GM19035 (cell line): ENCODE data around the gene CNPY1.

Experiments
- ATAC-seq: cut with Tn5 transposase; IDR thresholded peaks from one replicate; pipeline ENCODE4 v1.9.1; 2021; ENCODE audit not compliant: unreplicated experiment

The CNPY1 gene

DNA sequence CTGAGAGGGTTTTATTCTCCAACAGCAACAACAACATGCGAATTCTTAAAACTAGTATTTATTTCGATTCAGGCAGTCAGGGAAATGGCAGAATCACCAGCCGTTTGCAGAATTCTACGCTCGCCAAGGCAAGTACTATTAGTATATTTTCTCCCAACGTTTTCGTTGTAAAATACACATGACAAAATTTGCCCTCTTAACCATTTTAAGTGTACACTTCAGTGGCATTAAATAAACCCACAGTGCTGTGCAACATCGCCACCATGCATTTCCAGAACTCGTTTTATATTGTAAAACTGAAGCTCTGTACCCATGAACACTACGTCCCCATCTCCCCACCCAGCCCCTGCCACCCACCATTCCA is 77.6 kb downstream of the CNPY1 start:
- ATAC-seq, result no peak

DNA sequence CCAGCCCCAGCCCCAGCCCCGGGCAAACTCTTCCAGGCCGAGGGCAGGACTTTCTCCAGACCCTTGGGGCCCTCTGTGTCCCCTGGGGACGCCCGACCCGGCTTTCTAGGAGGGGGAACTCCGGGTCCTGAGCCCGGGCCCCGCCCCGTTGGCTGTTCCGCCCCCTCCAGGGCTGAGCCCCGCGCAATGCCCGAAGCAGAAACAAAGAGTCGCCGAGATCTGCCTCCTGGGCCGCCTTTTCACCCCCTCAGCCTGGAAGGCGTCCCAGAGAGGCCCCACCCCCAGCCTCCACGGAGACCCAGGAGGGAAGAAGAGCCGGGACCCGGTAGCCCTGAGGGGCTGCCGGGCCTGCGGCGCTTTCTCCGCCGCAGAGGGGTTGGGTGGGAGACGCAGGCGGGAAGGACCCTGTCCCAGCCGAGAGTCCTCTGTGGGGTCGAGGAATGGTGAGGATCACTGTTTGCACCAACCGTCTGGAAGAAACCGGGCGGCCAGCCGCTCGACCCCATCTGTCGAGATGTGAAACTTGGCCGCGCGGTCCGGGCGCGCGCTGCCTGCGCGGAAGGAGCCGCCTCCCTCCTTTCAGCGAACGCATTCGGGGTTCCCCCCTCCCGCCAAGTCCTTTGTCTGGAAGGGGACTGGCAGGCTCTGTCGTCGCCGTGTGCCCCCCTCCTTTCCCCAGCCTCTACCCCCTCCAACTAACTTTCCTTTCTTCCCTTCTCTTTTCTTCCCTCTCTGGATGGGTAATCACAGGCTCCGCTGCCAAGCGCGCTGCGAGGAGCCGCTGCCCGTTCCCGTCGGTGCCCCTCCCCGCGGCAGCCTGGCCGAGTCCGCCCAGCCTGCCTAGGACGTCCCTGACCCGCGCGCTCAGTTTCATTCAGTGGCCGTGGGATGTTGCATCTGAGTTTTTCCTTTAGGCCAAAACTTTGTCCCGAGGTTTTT is 78.2 kb downstream of the CNPY1 start:
- ATAC-seq, result no peak

DNA sequence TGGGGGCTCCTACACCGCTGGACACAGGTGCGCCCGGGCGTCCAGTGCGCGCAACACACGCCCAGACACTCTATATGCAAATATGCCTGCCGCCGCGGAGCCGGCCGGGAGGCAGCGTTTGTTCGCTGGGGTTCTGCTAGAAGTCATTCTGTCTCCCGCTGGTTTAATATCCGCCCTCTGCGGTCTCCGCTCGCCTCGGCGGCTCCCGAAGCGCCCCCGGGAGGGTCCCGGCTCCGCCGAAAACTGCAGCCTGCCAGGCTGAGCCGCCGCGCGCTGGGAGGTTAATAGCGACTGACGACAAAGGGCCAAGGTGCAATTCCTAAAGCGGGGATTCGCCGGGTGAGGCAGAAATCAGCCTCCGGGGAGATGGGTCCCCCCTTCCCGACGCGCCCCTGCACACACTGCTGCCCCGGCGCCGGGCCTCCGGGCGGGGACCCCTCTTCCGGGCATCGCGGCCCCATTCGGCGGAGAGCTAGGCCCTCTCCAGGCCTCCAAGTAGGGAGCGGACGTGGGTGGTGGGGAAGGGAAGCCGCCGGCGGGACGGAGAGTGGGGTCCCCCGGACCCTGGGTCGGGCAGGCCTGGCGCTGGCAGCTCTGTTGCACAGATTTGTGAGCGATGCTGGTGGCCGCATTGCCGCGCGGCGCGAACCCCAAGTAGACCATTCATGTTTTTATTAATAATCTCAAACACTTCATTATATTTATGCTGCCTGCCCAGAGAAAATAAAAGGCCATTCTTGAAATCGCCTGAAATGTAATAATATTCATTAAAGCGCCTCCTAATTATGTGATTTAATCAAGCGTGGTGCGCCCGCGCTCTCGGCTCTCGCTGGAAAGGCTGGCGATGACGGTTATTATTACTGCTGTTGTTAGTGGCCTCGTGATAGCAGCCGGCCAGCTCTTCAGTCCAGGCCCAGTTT is 79.3 kb downstream of the CNPY1 start:
- ATAC-seq, result no peak

DNA sequence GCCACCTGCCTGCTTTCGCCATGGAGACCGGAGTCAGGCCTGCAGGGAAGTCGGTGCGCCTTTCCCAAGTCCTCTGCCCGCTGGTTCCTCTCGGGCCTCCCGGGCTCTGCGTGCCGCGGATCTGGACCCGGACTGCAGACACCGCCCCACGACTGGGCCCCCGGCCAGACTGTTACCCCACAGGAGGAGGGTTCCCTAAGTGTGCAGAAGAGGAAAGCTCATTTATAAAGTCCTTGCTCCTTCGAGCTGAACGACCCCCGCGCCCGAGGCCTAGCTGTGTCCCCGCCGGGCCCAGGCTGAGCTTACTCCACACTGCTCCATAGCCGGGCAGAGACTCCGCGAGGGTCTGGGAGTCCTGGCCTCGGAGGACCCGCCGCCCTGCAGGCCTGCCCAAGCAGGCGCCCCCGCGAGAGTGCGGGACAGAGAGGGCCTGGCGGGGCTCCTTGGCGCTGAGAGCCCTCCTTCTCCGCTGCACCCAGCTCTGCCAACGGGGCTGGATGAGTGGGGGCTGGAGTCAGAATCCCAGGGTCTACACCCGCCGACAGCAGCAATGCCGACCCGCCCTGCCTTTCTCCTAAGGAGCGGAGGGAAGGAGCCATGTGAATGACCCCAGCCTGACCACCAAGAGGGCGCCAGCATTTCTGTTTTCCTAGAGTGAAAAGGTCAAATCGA is 80.1 kb downstream of the CNPY1 start:
- ATAC-seq, result no peak

DNA sequence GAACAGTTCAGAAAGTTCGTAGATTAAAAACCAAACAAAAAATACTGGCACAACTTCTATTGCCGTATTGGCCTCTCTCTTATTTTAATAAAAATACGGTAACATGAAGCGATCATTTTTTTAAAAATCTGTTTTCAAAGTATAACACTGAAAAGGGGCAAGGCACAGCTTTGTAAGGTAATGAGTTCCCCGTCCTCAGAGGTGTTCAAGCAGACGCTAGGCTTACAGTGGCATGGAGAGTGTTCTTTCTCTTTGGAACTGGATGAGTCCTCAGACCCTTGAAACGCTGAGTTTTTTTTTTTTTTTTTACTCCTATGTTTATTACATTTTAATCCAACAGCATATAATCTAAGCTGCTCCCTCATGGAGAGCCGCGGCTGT is 80.6 kb downstream of the CNPY1 start:
- no peak for ATAC-seq

DNA sequence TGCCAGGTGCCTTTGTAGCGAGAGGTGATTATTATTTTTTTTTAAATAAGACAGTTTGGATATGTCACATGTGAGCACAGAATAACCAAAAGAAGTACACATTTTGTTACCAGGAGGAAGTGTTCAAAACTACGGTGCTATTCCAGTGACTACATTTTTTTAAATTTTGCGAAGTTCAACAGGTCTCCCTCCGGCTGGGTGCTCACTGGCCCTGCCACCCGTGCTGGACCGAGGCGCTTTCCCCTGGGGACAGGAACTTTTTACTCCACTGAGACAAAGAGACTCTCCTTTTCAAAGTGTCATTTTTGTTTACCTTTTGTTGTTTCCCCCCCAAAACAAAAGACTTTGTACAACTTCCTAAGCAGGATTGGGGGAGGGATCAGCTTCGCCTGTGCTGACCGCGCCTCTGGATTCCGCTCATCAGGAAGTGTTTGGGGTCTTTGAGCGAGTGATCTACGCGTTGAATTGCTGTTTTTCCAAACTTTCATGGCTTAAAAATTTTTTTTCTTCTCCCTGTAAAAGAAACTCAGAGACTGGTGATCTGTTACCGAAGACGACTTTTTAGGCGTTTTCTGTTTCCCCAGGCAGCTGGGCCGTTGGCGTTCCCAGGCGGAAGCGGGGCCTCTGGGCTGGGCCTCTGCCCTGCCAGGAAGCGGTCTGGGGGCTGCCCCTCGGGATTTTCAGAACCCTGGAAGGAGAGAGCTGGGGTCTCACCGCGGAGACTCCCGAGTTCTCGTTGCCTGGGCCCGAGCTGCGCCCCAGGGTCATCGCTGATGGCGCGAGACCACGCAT is 81.2 kb downstream of the CNPY1 start:
- no peak for ATAC-seq

DNA sequence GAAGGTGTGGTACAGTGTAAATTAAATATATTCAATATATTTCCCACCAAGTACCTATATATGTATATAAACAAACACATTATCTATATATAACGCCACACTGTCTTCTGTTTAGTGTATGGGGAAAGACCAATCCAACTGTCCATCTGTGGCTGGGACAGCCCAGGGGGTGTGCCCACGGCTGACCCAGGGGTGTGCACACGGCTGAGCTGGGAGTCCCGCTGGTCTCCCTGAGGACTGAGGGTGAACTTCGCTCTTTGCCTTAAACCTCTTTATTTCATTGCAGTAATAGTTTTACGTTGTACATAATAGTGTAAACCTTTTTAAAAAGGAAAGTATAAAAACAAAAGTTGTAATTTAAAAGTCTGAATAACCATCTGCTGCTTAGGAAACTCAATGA is 82.2 kb downstream of the CNPY1 start:
- ATAC-seq, result no peak

DNA sequence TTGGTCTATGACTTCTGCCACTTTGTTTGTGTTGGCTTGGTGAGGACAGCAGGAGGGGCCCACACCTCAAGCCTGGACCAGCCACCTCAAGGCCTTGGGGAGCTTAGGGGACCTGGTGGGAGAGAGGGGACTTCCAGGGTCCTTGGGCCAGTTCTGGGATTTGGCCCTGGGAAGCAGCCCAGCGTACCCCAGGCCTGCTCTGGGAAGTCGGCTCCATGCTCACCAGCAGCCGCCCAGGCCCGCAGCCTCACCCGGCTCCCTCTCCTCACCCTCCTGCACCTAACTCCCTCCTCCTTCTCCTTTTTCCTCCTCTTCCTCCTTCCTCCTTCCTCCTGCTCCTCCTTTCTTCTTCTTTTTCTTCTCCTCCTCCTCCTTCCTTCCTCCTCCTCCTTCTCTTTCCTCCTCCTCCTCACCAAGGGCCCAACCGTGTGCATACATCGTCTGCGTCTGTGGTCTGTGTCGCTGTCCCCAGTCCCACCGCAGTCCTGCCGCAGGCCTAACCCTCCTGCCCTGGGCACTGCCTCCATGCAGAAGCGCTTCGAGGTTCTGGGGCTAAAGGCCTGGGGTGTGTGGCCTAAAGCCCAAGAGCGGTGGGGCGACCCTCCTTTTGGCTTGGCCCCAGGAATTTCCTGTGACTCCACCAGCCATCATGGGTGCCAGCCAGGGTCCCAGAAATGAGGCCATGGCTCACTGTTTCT is 83.1 kb downstream of the CNPY1 start:
- no peak for ATAC-seq

DNA sequence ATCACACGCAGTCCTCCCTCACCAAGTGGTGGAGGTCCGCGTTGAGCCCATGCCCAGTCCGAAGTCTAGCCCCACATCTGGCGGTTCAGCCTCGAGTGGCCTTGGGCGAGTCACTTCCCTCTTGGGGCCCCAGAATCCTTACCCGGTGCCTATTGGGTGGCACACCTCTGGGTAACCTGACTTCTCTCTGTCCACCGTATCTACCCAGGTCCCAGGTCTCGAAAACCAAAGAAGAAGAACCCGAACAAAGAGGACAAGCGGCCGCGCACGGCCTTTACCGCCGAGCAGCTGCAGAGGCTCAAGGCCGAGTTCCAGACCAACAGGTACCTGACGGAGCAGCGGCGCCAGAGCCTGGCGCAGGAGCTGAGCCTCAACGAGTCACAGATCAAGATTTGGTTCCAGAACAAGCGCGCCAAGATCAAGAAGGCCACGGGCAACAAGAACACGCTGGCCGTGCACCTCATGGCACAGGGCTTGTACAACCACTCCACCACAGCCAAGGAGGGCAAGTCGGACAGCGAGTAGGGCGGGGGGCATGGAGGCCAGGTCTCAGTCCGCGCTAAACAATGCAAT is 84.1 kb downstream of the CNPY1 start:
- ATAC-seq, result no peak

DNA sequence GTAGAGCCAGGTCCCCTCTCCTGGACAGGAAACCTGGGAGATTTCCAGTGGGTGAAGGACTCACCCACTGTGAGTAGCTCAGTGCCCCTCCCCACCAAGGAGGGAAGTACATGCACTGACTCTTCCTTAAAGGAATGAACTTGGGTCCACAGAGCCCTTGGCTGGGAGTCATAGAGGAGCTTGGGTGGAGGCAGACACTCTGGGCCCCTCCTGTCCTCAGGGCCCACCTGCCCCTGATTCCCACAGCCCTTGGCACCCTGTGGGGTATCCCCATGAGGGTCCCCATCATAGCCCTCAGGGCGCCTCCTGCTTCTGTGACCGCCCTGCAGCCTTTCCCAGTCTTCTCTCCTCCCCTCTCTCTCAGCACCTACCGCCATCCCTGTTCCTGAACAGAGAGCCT is 84.7 kb downstream of the CNPY1 start:
- no peak for ATAC-seq

DNA sequence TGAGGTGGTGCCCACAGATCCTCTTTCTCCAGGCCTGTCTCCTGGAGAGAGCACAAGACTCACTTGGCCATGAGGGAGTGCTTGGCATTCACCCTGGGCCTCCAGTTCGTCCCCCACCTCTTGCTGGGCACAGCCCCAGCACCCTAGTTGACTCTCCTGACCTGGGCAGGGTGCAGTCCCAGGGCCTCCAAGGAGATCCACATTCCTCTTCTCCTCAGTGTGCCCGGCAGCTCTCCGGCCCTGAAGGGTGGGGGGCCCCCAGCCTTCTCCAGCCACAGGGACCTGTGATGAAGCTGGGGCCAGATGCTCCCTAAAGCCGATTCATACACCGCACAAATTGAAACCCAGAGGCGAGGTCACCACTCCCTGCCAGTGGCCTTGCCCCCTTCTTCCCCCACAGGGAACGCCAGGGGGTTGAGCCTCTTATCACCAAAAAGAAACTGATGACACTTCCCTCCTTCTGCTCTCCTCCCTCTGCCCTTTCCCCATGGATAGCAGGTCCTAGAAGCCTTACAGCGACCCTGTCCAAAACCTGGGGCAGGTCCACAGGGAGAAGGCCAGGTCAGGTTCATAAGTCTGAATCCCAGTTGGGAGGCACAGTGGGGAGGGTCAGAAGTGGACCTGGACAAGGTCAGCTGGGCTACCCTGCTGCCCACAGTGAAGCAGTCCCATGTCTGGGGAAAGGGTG is 85.3 kb downstream of the CNPY1 start:
- no peak for ATAC-seq

DNA sequence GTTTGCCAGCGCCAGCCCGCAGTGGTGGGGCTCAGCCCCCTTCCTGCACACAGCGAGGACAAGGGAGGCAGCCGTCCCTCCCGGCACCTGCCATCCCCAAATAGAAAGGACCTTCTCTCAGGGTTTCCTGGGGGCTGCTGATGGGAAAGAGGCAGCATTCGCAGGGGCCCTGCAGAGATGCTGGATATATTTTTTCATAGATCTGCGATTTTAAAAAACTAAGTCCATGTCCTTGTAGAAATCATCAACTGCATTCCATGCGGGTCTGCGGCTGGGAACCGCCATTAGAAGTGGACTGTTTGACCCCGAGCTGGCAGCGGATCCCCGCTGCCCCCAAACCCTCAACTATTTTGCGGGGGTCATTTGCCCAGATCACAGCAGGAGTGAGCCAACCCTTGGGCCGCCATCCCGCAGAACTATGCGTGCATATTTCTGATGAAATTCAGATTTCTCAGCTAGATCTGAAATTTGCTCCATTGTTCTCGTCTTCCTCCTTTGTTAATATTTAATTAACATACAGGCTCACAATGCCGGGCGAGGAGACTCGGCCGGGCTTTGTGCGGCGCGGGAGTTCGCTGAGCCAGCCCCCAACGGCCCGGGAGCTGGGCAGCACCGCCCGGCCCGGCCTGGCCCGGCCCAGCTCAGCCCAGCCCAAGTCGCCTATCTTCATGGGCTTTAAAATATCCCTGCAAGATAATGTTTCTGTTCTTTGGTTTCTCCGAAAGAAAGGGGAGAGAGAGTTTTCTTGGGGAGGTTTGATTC is 86.5 kb downstream of the CNPY1 start:
- ATAC-seq, result no peak

DNA sequence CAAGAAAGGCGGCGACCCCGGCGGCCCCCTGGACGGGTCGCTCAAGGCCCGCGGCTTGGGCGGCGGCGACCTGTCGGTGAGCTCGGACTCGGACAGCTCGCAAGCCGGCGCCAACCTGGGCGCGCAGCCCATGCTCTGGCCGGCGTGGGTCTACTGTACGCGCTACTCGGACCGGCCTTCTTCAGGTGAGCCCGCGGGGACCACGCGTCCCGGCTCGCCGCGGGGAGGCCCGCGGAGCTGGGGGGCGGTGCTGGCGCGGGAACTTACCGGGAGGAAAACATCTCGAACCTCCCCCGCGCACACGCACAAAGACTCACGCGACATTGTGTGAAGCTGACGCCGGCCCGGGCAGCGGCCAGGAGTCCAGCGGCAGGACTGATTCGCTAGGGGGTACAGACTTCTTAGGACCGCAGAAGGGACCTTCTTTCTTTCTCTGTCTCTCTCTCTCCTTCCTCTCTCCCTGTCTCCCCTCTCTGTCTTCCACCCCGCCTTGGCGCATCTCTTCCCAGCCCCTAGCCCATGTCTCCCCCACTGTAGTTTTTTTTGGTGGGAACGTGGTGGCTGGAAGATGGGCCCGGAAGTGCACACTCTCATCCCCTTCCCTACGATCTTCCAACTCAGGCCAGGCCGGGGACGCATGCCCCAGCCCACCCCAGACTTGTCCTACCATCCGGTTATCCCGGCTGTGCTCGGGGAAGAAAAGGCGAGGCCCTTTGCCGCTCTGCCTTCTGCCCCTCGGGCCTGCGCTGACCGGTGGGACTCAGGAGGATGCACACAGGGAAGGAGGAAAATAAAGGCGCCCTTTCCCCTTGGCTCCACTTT is 87.3 kb downstream of the CNPY1 start:
- no peak for ATAC-seq

DNA sequence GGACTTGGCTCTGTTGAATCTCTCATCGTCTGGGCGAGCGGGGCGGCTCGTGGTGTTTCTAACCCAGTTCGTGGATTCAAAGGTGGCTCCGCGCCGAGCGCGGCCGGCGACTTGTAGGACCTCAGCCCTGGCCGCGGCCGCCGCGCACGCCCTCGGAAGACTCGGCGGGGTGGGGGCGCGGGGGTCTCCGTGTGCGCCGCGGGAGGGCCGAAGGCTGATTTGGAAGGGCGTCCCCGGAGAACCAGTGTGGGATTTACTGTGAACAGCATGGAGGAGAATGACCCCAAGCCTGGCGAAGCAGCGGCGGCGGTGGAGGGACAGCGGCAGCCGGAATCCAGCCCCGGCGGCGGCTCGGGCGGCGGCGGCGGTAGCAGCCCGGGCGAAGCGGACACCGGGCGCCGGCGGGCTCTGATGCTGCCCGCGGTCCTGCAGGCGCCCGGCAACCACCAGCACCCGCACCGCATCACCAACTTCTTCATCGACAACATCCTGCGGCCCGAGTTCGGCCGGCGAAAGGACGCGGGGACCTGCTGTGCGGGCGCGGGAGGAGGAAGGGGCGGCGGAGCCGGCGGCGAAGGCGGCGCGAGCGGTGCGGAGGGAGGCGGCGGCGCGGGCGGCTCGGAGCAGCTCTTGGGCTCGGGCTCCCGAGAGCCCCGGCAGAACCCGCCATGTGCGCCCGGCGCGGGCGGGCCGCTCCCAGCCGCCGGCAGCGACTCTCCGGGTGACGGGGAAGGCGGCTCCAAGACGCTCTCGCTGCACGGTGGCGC is 88.1 kb downstream of the CNPY1 start, which contains the start of gene EN2:
Gene EN2 (plus strand): TSS at position 19 of the 767 bp plus-strand sequence. CDS start 249 bp downstream, at position 268.
- ATAC-seq, result no peak

DNA sequence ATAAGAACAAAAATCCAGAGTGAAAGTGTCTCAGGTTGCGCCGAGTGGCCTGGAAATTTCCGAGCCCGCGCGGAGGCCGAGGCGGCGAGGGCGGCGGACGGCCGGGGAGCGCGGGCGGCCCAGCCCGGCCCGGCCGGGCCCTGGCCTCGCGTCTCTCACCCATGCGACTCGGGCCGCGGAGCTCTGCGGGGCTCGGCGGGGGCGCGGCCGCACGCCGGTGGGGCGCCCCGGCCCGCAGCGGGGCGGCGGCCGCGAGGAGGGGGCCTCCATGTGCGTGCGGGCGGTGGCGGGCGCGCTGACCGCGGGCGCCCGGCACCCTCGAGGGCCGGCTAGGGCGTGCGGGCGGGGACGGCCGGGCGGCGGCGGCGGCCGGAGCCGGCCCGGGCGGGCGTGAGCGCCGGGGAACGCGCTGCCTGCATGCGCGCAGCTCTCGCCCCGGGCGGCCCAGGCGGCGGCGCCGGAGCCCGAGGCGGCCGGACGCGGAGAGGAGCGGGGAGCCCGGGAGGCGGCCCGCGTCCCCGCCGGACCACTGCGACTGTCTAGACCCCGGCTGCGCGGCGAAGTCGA is 88.7 kb downstream of the CNPY1 start:
- ATAC-seq, result no peak
